COLO668 (cell line): ENCODE measurements around the gene PIWIL1.
A peak's percentile ranks its signal among the peaks of the same experiment; 100 is the strongest.

ENCODE experiments used
- DNase-seq: peaks from one replicate; lab custom pipeline; 2025; ENCODE audit not compliant: unreplicated experiment; lab: John Stamatoyannopoulos, UW

PIWIL1 gene

GRCh38 chr12:130337488-130338303 is at the start of gene PIWIL1:
Gene PIWIL1 (plus strand): TSS chr12:130337887. CDS start chr12:130342592, 4,705 bp downstream.
- peak; percentile 58 for DNase-seq

- DNase-seq = no peak
Observed at GRCh38 chr12:130288206-130288605, 49.5 kb upstream of the PIWIL1 start.

DNA sequence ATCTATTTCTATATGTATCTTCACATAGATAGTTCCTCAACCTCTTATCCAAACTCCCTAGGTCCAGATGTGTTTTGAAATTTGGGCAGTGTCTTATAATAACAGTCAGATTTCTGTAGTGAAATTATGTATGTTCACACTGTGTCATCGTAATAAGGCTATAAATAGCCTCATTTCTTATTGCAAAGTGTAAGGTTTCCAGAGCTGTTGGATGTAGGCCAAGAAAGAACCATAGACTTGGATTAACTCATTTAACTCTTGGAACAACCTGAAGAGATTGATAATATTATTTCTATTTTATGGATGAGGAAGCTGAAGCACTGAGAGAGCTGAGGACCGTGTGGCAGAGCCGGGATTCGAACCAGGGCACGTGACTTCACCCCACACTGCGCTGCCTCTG is 49.0 kb upstream of the PIWIL1 start:
- DNase-seq = no peak

- no peak for DNase-seq
Observed at GRCh38 chr12:130290114-130290513, 47.6 kb upstream of the PIWIL1 start.

DNA sequence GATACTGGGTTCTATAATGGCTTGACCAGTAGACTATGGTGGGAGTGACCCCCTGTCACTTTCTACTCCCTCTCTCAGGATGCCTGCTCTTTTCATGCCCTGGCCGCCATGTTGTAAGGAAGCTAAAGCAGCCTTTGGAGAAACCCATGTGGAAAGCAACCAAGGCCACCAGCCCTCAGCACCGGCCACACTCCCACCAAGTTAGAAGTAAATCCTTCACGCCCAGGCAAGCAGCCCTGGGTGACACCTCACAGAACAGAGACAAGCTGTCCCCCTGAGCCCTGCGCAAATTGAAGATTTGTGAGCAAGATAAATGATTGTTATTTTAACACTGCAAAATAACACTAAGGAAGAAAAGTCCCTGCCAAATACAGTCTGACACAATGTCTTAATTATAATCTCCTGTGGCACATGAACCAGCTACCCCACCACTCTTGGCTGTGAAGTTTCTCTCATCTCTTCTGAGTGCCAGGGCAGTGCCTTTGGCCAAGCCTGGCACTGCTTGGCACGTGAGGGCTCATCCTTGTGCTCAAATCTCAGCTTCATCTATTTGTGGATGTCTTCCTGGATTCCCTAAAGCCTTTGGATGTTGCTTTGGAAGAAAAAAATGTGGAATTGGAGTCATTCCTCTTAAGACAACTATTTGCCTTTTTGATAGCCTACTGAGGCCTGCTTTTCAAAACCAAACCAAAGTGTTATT is 39.2 kb upstream of the PIWIL1 start:
- DNase-seq = no peak

DNA sequence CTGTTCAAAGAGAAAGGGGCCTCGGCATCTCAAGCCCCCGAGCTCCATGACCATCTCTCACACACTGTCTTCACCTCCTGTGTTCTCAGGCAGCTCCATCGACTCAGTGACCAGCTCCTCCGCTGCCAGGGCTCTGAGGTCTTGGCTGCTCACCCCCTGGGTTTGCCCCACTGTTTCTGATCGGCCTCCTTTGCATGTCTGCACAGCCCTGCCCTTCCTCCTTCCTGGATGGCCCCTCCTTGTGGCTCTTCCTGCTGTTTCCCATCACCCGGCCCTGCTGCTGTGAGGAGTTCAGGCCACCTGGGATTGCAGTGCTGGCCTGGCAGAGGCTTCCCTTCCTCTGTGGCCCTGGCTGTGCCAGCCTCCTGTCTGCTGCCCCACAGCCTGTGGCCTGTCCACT is 38.1 kb upstream of the PIWIL1 start:
- DNase-seq = no peak

DNA sequence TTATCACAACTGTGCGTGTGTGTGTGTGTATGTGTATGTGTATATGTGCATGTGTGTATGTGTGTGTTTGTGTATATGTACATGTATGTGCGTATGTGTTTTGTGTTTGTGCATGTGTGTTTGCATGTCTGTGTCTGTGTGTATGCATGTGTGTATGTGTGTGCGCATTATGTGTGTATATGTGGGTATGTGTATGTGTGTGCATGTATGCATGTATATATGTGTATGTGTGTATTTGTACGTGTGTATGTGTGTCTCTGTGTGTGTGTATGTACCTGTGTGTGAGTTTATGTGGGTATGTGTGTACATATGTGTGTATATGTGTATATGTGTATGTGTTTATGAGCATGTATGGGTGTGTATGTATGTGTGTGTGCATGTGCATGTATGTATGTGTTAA is 37.6 kb upstream of the PIWIL1 start:
- DNase-seq = no peak

- DNase-seq = no peak
Observed at GRCh38 chr12:130300737-130301535, 36.8 kb upstream of the PIWIL1 start.

- DNase-seq = no peak
Observed at GRCh38 chr12:130301559-130301958, 36.1 kb upstream of the PIWIL1 start.

DNA sequence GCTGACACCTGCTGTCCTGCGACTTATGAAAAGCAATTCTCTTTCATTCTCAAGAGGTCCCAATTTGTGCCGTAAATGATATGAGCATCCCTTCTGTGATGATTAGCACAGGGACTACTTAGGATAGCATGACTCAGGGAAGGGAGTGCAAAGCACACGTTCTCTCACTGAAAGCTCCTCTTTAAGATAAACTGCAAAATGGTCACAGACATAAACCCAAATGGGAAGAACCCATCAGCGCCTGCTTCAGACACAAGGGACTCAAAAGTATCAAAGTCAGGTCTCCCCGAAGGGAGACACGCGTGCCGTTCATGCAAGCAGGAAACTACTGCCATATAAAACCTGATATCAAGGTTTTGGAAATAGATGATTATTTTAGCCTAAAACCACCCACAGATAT is 33.9 kb upstream of the PIWIL1 start:
- no peak for DNase-seq

DNA sequence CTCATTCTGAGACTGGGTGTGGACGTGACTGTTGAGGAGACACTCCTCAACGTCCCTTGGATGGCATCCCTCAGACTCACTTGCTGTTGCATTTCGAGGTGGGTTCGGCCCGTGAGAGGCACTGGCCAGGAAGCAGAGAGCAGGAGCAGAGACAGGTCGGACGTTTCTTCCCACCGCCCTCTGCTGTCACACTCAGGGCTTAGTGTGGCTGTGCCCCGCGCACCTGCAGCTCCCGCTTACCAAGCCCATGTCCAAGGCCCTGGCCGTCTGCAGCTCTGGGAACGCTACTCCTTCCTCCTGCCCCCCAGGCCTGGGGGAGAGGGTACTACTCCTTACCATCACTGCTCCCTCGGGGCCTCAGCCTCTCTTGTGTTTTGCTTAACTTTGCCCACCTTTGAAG is 29.8 kb upstream of the PIWIL1 start:
- DNase-seq = no peak

GRCh38 chr12:130308393-130308792 is 29.3 kb upstream of the PIWIL1 start:
- DNase-seq = no peak

- DNase-seq = no peak
Observed at GRCh38 chr12:130316251-130316650, 21.4 kb upstream of the PIWIL1 start.

DNA sequence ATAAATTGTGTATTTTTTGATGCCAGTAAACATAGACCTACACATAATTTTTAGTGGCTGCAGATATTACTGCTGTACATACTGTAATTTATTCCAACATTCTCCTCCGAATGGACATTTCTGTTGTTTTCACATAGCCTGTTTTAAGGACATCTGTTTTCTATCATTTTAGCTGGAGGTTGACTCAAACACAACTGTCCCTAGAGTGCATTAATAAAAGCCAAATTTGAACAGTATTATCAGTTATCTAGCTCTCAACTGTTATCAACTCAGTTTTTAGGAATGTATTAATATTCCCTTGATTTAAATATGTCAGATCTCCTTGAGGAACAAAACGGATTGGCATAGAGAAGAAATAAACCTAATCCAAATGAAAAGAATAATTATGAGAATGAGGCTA is 17.2 kb upstream of the PIWIL1 start:
- no peak for DNase-seq

DNA sequence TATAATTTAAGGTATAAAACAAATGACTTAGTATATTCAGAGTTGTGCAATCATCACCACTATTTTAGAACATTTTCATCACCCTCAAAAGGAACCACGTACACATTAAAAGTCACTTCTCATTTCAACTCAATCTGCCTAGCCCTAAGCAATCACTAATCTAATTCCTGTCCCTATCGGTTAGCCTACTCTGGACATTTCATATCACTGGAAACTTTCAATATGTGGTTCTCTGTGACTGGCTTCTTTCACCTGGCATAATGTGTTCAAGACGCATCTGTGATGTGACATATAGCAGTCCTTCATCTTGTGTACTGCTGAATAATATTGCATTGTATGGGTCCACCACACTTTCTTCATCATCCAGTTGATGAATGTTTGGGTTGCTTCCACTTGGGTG is 15.4 kb upstream of the PIWIL1 start:
- no peak for DNase-seq

DNA sequence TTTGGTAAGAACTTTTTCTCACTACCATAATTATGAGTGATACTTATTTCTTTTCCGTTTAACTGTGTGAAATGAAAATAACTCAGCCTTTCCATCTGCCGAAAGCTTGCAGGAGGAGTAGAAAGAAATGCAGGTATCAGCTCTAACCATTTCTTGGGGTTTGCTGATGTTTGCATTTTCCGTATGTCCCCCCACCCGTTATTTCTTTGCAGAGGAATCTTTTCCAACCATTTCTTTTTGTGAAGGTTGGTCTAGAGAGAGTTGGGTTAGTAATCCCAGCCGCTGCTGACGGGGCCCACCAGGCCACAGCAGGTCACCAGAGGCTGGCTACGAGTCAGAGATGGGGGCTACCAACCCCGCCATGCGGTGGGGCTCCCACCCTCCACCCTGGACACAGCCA is 7.0 kb upstream of the PIWIL1 start:
- no peak for DNase-seq

- no peak for DNase-seq
Observed at GRCh38 chr12:130331146-130331545, 6.5 kb upstream of the PIWIL1 start.

DNA sequence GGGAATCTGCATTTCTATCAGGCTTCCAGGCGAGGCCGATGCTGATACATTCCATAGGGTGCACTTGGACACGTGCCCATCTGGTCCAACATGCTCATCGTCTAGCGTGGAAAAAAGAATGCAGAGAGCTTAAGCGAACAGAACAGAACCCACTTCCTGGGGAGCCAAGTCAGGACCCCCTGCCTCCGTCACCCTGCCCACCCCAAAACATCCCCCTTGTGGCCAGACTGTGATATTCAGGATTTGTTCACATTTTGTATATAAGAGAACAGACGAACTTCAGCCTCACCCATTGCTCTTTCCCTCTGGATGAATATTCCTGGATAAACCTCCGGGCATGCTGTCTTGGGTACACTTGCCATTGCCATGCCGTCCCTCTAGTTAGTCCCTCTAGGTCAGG is 4.3 kb upstream of the PIWIL1 start:
- no peak for DNase-seq

DNA sequence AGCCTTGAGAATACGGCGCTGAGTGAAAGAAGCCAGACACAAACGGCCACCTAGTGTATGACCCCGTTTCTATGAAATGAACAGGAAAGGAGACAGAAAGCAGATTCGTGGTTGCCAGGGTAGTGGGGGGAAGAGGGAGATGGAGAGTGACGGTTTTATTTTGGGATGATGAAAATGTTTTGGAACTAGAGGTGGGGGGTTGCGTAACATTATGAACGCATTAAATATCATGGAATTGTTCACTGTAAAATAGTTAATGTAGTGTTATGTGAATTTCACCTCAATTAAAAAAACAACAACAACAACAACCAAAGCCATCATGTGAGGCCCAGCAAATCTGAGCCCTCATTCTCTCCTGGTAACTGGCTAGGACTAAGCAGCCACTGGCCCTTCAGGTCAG is 3.3 kb upstream of the PIWIL1 start:
- no peak for DNase-seq

GRCh38 chr12:130334937-130335336 is 2.8 kb upstream of the PIWIL1 start:
- DNase-seq = peak; percentile 4

DNA sequence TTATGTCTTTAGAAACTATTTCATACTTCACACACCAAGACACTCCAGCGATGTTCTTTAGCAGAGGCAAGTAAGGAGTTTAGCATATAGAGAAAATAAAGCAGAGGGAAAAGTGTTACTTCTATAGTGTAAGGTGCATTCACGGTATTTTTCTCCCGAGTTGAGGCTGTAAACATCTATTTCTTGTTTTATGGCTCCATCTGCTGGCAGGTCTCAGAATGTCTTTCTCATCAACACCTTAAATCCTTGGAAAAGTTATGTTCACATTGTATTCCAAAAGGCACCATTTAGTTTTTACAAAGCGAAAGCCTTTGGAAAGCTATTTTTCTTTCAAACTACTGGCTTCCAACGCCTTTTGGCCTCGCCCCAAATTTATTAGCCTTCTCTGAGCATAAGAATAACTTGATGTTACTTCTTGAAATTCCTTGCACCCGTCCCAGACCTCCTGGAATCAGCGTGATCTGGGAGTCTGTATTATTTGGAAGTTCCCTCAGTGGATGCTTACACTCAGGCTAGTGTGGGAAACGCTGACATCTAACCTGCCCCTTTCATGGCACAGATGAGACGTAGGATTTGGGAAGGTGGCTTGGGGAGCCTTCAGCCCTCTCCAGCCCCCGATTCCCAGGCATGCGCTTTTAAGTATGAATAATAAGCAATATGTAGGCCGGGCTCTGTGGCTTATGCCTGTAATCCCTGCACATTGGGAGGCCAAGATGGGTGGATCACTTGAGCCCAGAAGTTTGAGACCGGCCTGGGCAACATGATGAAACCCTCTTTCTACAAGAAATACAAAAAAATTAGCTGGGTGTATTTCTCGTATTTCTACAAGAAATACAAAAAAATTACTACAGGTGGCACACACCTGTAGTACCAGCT is 1.9 kb upstream of the PIWIL1 start:
- DNase-seq = peak; percentile 57
